HEK293T (cell line): ENCODE measurements around the gene RAB3IP.

Experiments
- BHLHE40 ChIP-seq: fragments of 450-650 bp; IDR thresholded peaks from 2 replicates; pipeline ENCODE4 v1.6.1; 2016; ENCODE audit warnings: mild to moderate bottlenecking, moderate library complexity, borderline replicate concordance
- CTBP1 ChIP-seq: fragments of 450-650 bp; IDR thresholded peaks from 2 replicates; pipeline ENCODE4 v1.6.1; 2016; ENCODE audit warnings: borderline replicate concordance
- FOXA1 ChIP-seq: fragments of 450-650 bp; IDR thresholded peaks from 2 replicates; pipeline ENCODE4 v1.6.1; 2016; ENCODE audit warnings: mild to moderate bottlenecking
- FOXM1 ChIP-seq: fragments of 450-650 bp; IDR thresholded peaks from 2 replicates; pipeline ENCODE4 v1.6.1; 2017; ENCODE audit warnings: mild to moderate bottlenecking, borderline replicate concordance
- HDGF ChIP-seq: fragments of 450-650 bp; IDR thresholded peaks from 2 replicates; pipeline ENCODE4 v1.6.1; 2017; ENCODE audit warnings: antibody characterized with exemption, borderline replicate concordance
- L3MBTL2 ChIP-seq: fragments of 450-650 bp; conservative IDR thresholded peaks from 2 replicates; pipeline ENCODE4 v1.6.1; 2016; ENCODE audit warnings: mild to moderate bottlenecking
- SP1 ChIP-seq: fragments of 450-650 bp; IDR thresholded peaks from 2 replicates; pipeline ENCODE4 v1.6.1; 2017

DNA sequence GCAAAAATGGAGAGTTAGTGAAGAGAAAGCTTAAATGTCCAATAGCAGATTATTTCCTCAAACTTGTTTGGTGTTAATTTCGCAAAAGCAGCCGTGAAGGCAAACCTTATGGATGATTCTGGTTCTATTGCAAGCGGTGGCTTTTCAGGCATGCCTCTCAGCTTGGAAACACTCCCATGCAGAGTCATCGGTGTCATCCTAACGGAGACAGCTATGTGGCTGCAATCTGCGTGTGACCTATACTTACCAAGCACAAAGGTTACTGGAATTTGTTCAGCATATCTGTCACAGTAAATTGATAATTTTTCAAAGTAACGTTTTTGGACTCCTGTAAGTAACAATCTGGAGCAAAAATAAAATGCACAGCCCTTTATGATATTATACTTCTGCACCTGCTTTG, 44.5 kb upstream of the RAB3IP start:
- TF ChIP-seq FOXM1 (no peak), SP1 (no peak), CTBP1 (no peak), L3MBTL2 (no peak), HDGF (no peak), FOXA1 (no peak), BHLHE40 (no peak)
